Measurements from ENCODE around the gene CADM1.

CADM1 gene

GRCh38 chr11:115169251-115169650 lies 335.0 kb downstream of the CADM1 start:
- no peaks in the 10 kb centered on the region for H3K9me3 ChIP-seq (ENCODE audit: insufficient read depth, low read length)
- H3K27me3 ChIP-seq (ENCODE audit: low read depth, low read length) = peaks cover 39% of the 10 kb centered on the region
- no peak overlapping the region for H3K9ac ChIP-seq (ENCODE audit: low read length)
- H3K36me3 ChIP-seq (replicated peaks; ENCODE audit: low read depth, low read length) = no peaks in the 10 kb centered on the region
- TF ChIP-seq CTCF (IDR thresholded peaks at IDR 0.05; ENCODE audit: low read depth, low read length) = no peak
- TF ChIP-seq EZH2phosphoT487 (IDR thresholded peaks at IDR 0.05; ENCODE audit: low read depth) = no peak
- no peaks in the 10 kb centered on the region for H3K79me2 ChIP-seq (ENCODE audit: low read length)
- H3K27ac ChIP-seq (ENCODE audit: low read length) = no peak overlapping the region
- H4K20me1 ChIP-seq (ENCODE audit: insufficient read depth, low read length) = no peaks in the 10 kb centered on the region
- H3K4me2 ChIP-seq (ENCODE audit: low read length) = no peak overlapping the region
- H3K4me3 ChIP-seq (ENCODE audit: low read length) = no peak overlapping the region
- H3K4me1 ChIP-seq (ENCODE audit: low read length) = no peaks in the 10 kb centered on the region
- H2AFZ ChIP-seq (ENCODE audit: low read depth, low read length) = no peak overlapping the region

- H3K79me2 ChIP-seq (ENCODE audit: low read length) = no peaks in the 10 kb centered on the region
- no peaks in the 10 kb centered on the region for H3K36me3 ChIP-seq (replicated peaks; ENCODE audit: low read depth, low read length)
- H3K4me2 ChIP-seq (ENCODE audit: low read length) = no peak overlapping the region
- H3K27ac ChIP-seq (ENCODE audit: low read length) = no peak overlapping the region
- no peak overlapping the region for H3K9ac ChIP-seq (ENCODE audit: low read length)
- H3K4me3 ChIP-seq (ENCODE audit: low read length) = no peak overlapping the region
- no peaks in the 10 kb centered on the region for H4K20me1 ChIP-seq (ENCODE audit: insufficient read depth, low read length)
- peaks cover 41% of the 10 kb centered on the region for H3K27me3 ChIP-seq (ENCODE audit: low read depth, low read length)
- no peaks in the 10 kb centered on the region for H3K4me1 ChIP-seq (ENCODE audit: low read length)
- no peak overlapping the region for H2AFZ ChIP-seq (ENCODE audit: low read depth, low read length)
- no peaks in the 10 kb centered on the region for H3K9me3 ChIP-seq (ENCODE audit: insufficient read depth, low read length)
- TF ChIP-seq CTCF (IDR thresholded peaks at IDR 0.05; ENCODE audit: low read depth, low read length) (no peak), EZH2phosphoT487 (IDR thresholded peaks at IDR 0.05; ENCODE audit: low read depth) (no peak)
Observed at GRCh38 chr11:115168686-115169085, 335.5 kb downstream of the CADM1 start.

- Histone ChIP-seq H3K36me3 (replicated peaks; ENCODE audit: low read depth, low read length) (no peaks in the 10 kb centered on the region), H3K4me1 (ENCODE audit: low read length) (no peaks in the 10 kb centered on the region), H3K27me3 (ENCODE audit: low read depth, low read length) (peaks cover 45% of the 10 kb centered on the region), H3K4me2 (ENCODE audit: low read length) (no peak overlapping the region), H3K9ac (ENCODE audit: low read length) (no peak overlapping the region), H3K27ac (ENCODE audit: low read length) (no peak overlapping the region), H3K79me2 (ENCODE audit: low read length) (no peaks in the 10 kb centered on the region), H4K20me1 (ENCODE audit: insufficient read depth, low read length) (no peaks in the 10 kb centered on the region), H3K9me3 (ENCODE audit: insufficient read depth, low read length) (no peaks in the 10 kb centered on the region), H3K4me3 (ENCODE audit: low read length) (no peak overlapping the region), H2AFZ (ENCODE audit: low read depth, low read length) (no peak overlapping the region)
- no peak for TF ChIP-seq CTCF (IDR thresholded peaks at IDR 0.05; ENCODE audit: low read depth, low read length)
- TF ChIP-seq EZH2phosphoT487 (IDR thresholded peaks at IDR 0.05; ENCODE audit: low read depth) = no peak
Observed at GRCh38 chr11:115168229-115168671, 336.0 kb downstream of the CADM1 start.

GRCh38 chr11:115167456-115167855 lies 336.8 kb downstream of the CADM1 start:
- H3K4me3 ChIP-seq (ENCODE audit: low read length) = no peak overlapping the region
- no peak for TF ChIP-seq EZH2phosphoT487 (IDR thresholded peaks at IDR 0.05; ENCODE audit: low read depth)
- TF ChIP-seq CTCF (IDR thresholded peaks at IDR 0.05; ENCODE audit: low read depth, low read length) = no peak
- H3K9ac ChIP-seq (ENCODE audit: low read length) = no peak overlapping the region
- peaks cover 52% of the 10 kb centered on the region for H3K27me3 ChIP-seq (ENCODE audit: low read depth, low read length)
- H3K27ac ChIP-seq (ENCODE audit: low read length) = no peak overlapping the region
- H3K9me3 ChIP-seq (ENCODE audit: insufficient read depth, low read length) = no peaks in the 10 kb centered on the region
- no peaks in the 10 kb centered on the region for H4K20me1 ChIP-seq (ENCODE audit: insufficient read depth, low read length)
- no peaks in the 10 kb centered on the region for H3K79me2 ChIP-seq (ENCODE audit: low read length)
- H3K4me1 ChIP-seq (ENCODE audit: low read length) = no peaks in the 10 kb centered on the region
- H3K36me3 ChIP-seq (replicated peaks; ENCODE audit: low read depth, low read length) = no peaks in the 10 kb centered on the region
- no peak overlapping the region for H2AFZ ChIP-seq (ENCODE audit: low read depth, low read length)
- H3K4me2 ChIP-seq (ENCODE audit: low read length) = no peak overlapping the region

Data from OCI-LY3 (cell line).